HG02870 (cell line): ENCODE measurements around the gene CENPK.
A peak's percentile ranks its signal among the peaks of the same experiment; 100 is the strongest.
"Not testable (repeated sequence)": the region's sequence is repeated elsewhere in the genome, so short reads cannot be mapped to it uniquely, and the experiment has no call there.

ENCODE experiments used
- ATAC-seq: cut with Tn5 transposase; IDR thresholded peaks from one replicate; pipeline ENCODE4 v1.9.1; 2021; ENCODE audit warnings: mild to moderate bottlenecking, moderate library complexity; ENCODE audit not compliant: unreplicated experiment

Gene CENPK

GRCh38 chr5:65508978-65509377 is 54.0 kb downstream of the CENPK start:
- no peak for ATAC-seq

- no peak for ATAC-seq
Measured at GRCh38 chr5:65506961-65507360, 56.0 kb downstream of the CENPK start.

GRCh38 chr5:65489119-65489518 is 73.8 kb downstream of the CENPK start:
- ATAC-seq, result no peak

- ATAC-seq, result not testable (repeated sequence)
Measured at GRCh38 chr5:65488038-65488687, 74.8 kb downstream of the CENPK start.

GRCh38 chr5:65486803-65487202 is 76.2 kb downstream of the CENPK start:
- ATAC-seq, result not testable (repeated sequence)

GRCh38 chr5:65485405-65485804 is 77.6 kb downstream of the CENPK start:
- no peak for ATAC-seq

- peak; percentile 44 for ATAC-seq
Measured at GRCh38 chr5:65483546-65484346, 79.2 kb downstream of the CENPK start.

- no peak for ATAC-seq
Measured at GRCh38 chr5:65482736-65483545, 80.0 kb downstream of the CENPK start.

- no peak for ATAC-seq
Measured at GRCh38 chr5:65482296-65482735, 80.7 kb downstream of the CENPK start.

GRCh38 chr5:65481635-65482295 is 81.2 kb downstream of the CENPK start, which contains the start of gene ADAMTS6:
ADAMTS6 (minus strand) TSS chr5:65481920; CDS start chr5:65473673, 8,247 bp downstream.
- peak; percentile 78 for ATAC-seq

GRCh38 chr5:65481171-65481581 is 81.8 kb downstream of the CENPK start:
- ATAC-seq, result peak; percentile 15

- ATAC-seq, result no peak
Measured at GRCh38 chr5:65480306-65480865, 82.6 kb downstream of the CENPK start.

- ATAC-seq, result no peak
Measured at GRCh38 chr5:65479527-65479926, 83.4 kb downstream of the CENPK start.

- no peak for ATAC-seq
Measured at GRCh38 chr5:65478336-65478735, 84.6 kb downstream of the CENPK start.

GRCh38 chr5:65475895-65476294 is 87.1 kb downstream of the CENPK start:
- no peak for ATAC-seq

GRCh38 chr5:65475336-65475735 is 87.6 kb downstream of the CENPK start:
- ATAC-seq, result no peak

- ATAC-seq, result no peak
Measured at GRCh38 chr5:65474130-65474711, 88.7 kb downstream of the CENPK start.

GRCh38 chr5:65468633-65469032 is 94.3 kb downstream of the CENPK start:
- no peak for ATAC-seq
